H1 (cell line): ENCODE results near the gene GBF1.

ENCODE experiments used
- ATF2 ChIP-seq: IDR thresholded peaks from 2 replicates; pipeline ENCODE4 v1.6.1; 2012; ENCODE audit warnings: low read length, inconsistent platforms
- CTCF ChIP-seq, 3 experiments: IDR thresholded peaks; 1 replicate in 2 of 3; 2 replicates in 1 of 3; pipeline versions ENCODE4 v1.5.1 to v1.6.1; 2011; ENCODE audit warnings: low read length in 3 of 3, mild to moderate bottlenecking in 3 of 3, inconsistent platforms in 2 of 3, low read depth in 1 of 3, moderate library complexity in 1 of 3; ENCODE audit not compliant: insufficient read depth in 1 of 3; ENCODE audit errors: control extremely low read depth in 1 of 3
- EP300 ChIP-seq, 2 experiments: IDR thresholded peaks; 1 replicate in 1 of 2; 2 replicates in 1 of 2; pipeline ENCODE4 v1.6.1; 2011 to 2012; ENCODE audit warnings: low read depth in 2 of 2, low read length in 2 of 2, mild to moderate bottlenecking in 2 of 2, borderline replicate concordance in 1 of 2, inconsistent platforms in 1 of 2, moderate library complexity in 1 of 2
- EZH2 ChIP-seq: fragments of 200-600 bp; sonication (generic); IDR thresholded peaks from 2 replicates; pipeline ENCODE4 v1.7.1; 2012; ENCODE audit warnings: low read depth, mild to moderate bottlenecking, moderate library complexity, low read length, inconsistent platforms; ENCODE audit not compliant: severe bottlenecking
- MAX ChIP-seq: IDR thresholded peaks from 2 replicates; pipeline ENCODE4 v1.6.1; 2012; ENCODE audit warnings: inconsistent platforms
- RAD21 ChIP-seq, 2 experiments: IDR thresholded peaks in 1 of 2; conservative IDR thresholded peaks in 1 of 2; 2 replicates each; pipeline ENCODE4 v1.6.1; 2011; ENCODE audit warnings: low read depth in 2 of 2, low read length in 2 of 2, improper control_type of control experiment in 1 of 2, inconsistent platforms in 1 of 2, mild to moderate bottlenecking in 1 of 2, moderate library complexity in 1 of 2
- TAF1 ChIP-seq: IDR thresholded peaks from 2 replicates; pipeline ENCODE4 v1.6.1; 2011; ENCODE audit warnings: mild to moderate bottlenecking, low read depth, low read length
- USF2 ChIP-seq: IDR thresholded peaks from 2 replicates; pipeline ENCODE4 v1.6.1; 2011; ENCODE audit warnings: low read length, improper control_type of control experiment

- TF ChIP-seq EZH2 (no peak), EP300 (IDR thresholded peaks at IDR 0.05; ENCODE audit: borderline replicate concordance in 1 of 2, low read depth in 2 of 2, low read length in 2 of 2) (no peak), USF2 (no peak), RAD21 (IDR thresholded peaks at IDR 0.05 in 1 of 2, conservative IDR thresholded peaks at IDR 0.05 in 1 of 2; ENCODE audit: low read depth in 2 of 2, low read length in 2 of 2) (no peak), CTCF (IDR thresholded peaks at IDR 0.05; ENCODE audit: control extremely low read depth in 1 of 3, insufficient read depth in 1 of 3, low read depth in 1 of 3, low read length in 3 of 3) (no peak), MAX (peak; percentile 34; the same call in 1 of the 2 replicates), TAF1 (no peak), ATF2 (no peak)
Observed at GRCh38 chr10:102410429-102411073, 165.2 kb downstream of the GBF1 start.
